Neural progenitor cell (in vitro differentiated cells): ENCODE data around the gene EXOC4. TPM values are rescaled to one million over a fixed set of nuclear protein-coding genes. Genes with fewer than 3 reads are reported as not detected.

Experiments
- DNase-seq: peaks from one replicate; pipeline ENCODE4 v3.0.0-alpha.2; 2016; ENCODE audit warnings: low spot score
- H2AFZ ChIP-seq: fragments of 200-600 bp; sonication (generic); replicated peaks from 2 replicates; pipeline ENCODE4 v1.6.1; 2016; ENCODE audit warnings: antibody characterized with exemption
- H3F3A ChIP-seq: fragments of 200-600 bp; sonication (generic); 2 replicates; pipeline ENCODE4 v1.6.1; 2016; ENCODE audit warnings: antibody characterized with exemption, low read depth
- H3K27ac ChIP-seq: fragments of 200-600 bp; sonication (generic); 2 replicates; pipeline ENCODE4 v1.5.1; 2016; ENCODE audit warnings: mild to moderate bottlenecking
- H3K27me3 ChIP-seq: fragments of 200-600 bp; sonication (generic); 2 replicates; pipeline ENCODE4 v1.6.1; 2016; ENCODE audit warnings: mild to moderate bottlenecking, moderate library complexity
- H3K36me3 ChIP-seq: fragments of 200-600 bp; sonication (generic); 2 replicates; pipeline ENCODE4 v1.5.1; 2016
- H3K4me1 ChIP-seq: fragments of 200-600 bp; sonication (generic); 2 replicates; pipeline ENCODE4 v1.6.1; 2016; ENCODE audit warnings: mixed run types
- H3K4me2 ChIP-seq: fragments of 200-600 bp; sonication (generic); 2 replicates; pipeline ENCODE4 v1.6.1; 2016
- H3K4me3 ChIP-seq: fragments of 200-600 bp; sonication (generic); 2 replicates; pipeline ENCODE4 v1.5.1; 2016
- H3K79me2 ChIP-seq: fragments of 200-600 bp; sonication (generic); 2 replicates; pipeline ENCODE4 v1.6.1; 2016; ENCODE audit warnings: low read depth
- H3K9ac ChIP-seq: fragments of 200-600 bp; sonication (generic); 2 replicates; pipeline ENCODE4 v1.6.1; 2016
- H3K9me3 ChIP-seq: fragments of 200-600 bp; sonication (generic); 2 replicates; pipeline ENCODE4 v1.5.1; 2016; ENCODE audit warnings: low read depth
- H4K20me1 ChIP-seq: fragments of 200-600 bp; sonication (generic); 2 replicates; pipeline ENCODE4 v1.6.1; 2016; ENCODE audit warnings: low read depth
- H3K27ac Mint-ChIP-seq: 3 replicates; pipeline ENCODE4 v1.8.0; 2021; ENCODE audit warnings: mixed read lengths
- H3K27me3 Mint-ChIP-seq: 2 replicates; pipeline ENCODE4 v1.8.0; 2022; ENCODE audit warnings: low read depth, mild to moderate bottlenecking, inconsistent platforms, moderate library complexity, mixed read lengths; ENCODE audit not compliant: insufficient read depth
- H3K36me3 Mint-ChIP-seq: 3 replicates; pipeline ENCODE4 v1.8.0; 2021; ENCODE audit warnings: mixed read lengths
- H3K4me1 Mint-ChIP-seq: 3 replicates; pipeline ENCODE4 v1.8.0; 2021; ENCODE audit warnings: mixed read lengths
- H3K4me3 Mint-ChIP-seq: 3 replicates; pipeline ENCODE4 v1.8.0; 2021; ENCODE audit warnings: mild to moderate bottlenecking, moderate library complexity, mixed read lengths
- H3K9me3 Mint-ChIP-seq: 3 replicates; pipeline ENCODE4 v1.8.0; 2020; ENCODE audit warnings: mixed read lengths
- CTCF ChIP-seq: fragments of 200-600 bp; sonication (generic); IDR thresholded peaks from 2 replicates; pipeline ENCODE4 v1.5.1; 2017; ENCODE audit warnings: antibody characterized with exemption, mild to moderate bottlenecking
- EZH2 ChIP-seq: fragments of 200-600 bp; sonication (generic); IDR thresholded peaks from 2 replicates; pipeline ENCODE4 v1.6.1; 2017; ENCODE audit warnings: antibody characterized with exemption, mild to moderate bottlenecking, moderate library complexity
- EZH2phosphoT487 ChIP-seq: fragments of 200-600 bp; sonication (generic); IDR thresholded peaks from 2 replicates; pipeline ENCODE4 v1.6.1; 2017; ENCODE audit warnings: antibody characterized with exemption
- total RNA-seq: library from RNA; depleted of rRNA; stranded (reverse); fragments of >200 nt; gene quantifications from 2 replicates; pipeline ENCODE4 v1.2.3, GENCODE V29; 2015; ENCODE audit warnings: low replicate concordance

The EXOC4 gene
- total RNA-seq, 1 donor from 2014 or later, result 129 TPM

DNA sequence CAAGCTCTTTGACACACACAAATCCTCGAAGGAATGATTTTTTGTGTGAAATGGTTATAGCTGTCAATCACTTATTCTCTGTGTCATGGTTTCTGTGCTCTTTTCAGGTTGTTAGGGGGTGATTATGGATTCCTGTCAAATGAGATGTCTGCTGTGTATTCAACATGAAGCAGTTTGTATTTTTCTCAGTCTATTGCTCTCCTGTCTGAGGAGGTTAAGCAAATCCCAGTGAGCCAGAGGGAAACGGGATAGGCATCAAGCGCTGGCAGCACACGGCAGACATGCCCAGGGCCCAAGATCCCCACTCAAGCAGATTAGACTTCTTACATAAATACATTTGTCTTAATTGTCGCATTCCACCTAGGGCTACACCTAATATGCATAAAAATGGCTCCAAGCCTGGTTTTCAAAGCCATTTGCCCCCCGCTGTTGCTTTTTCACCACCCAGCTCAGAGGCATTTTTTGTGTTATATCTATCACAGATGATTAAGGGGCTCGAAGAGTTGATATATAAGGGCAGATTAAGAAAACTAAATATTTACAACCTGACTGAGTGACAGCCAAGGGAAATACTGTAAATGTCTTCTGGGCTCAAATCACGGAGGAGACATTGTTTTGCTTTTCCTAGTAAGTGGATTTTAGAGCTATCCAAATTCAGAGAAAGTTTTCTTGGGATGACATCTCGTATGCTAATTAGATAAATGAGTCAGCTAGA is 681.5 kb downstream of the EXOC4 start:
- no peak overlapping the region for H3K9ac ChIP-seq
- H3K79me2 ChIP-seq, result no peaks in the 10 kb centered on the region
- Mint-ChIP-seq H3K4me1 (peaks cover 23% of the 10 kb centered on the region), H3K27me3 (peaks cover 4% of the 10 kb centered on the region), H3K27ac (peak overlapping the region; percentile 55), H3K4me3 (no peak overlapping the region), H3K9me3 (no peaks in the 10 kb centered on the region), H3K36me3 (peaks cover 6% of the 10 kb centered on the region)
- peak; percentile 29 for DNase-seq
- H3F3A ChIP-seq, result no peaks in the 10 kb centered on the region
- H3K4me1 ChIP-seq, result peaks cover 7% of the 10 kb centered on the region
- H3K36me3 ChIP-seq, result no peaks in the 10 kb centered on the region
- no peak for TF ChIP-seq CTCF
- TF ChIP-seq EZH2, result no peak
- no peak for TF ChIP-seq EZH2phosphoT487
- no peaks in the 10 kb centered on the region for H3K9me3 ChIP-seq
- H4K20me1 ChIP-seq, result no peaks in the 10 kb centered on the region
- no peak overlapping the region for H2AFZ ChIP-seq
- no peak overlapping the region for H3K27ac ChIP-seq
- no peak overlapping the region for H3K4me2 ChIP-seq
- H3K27me3 ChIP-seq, result no peaks in the 10 kb centered on the region
- no peak overlapping the region for H3K4me3 ChIP-seq

DNA sequence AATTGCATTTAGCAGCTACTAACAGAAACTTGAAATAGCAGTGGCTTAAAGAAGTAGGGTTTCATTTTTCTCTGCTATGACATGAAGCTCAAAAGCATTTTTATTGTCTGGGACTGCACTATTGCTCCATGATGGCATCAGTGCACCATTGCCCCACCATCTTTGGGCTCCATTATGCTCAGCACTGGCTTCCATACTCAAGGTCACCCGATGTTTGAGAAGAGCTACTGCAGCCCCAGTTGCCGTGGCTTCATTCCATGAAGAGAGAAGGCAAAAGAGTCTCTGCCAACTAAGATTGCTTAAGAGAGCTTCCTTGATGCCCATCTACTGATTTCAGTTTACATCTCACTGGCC is 682.1 kb downstream of the EXOC4 start:
- Mint-ChIP-seq H3K9me3 (no peaks in the 10 kb centered on the region), H3K27ac (no peak overlapping the region), H3K4me1 (peaks cover 23% of the 10 kb centered on the region), H3K36me3 (peaks cover 6% of the 10 kb centered on the region), H3K4me3 (no peak overlapping the region), H3K27me3 (peaks cover 4% of the 10 kb centered on the region)
- Histone ChIP-seq H3K27ac (no peak overlapping the region), H3K9ac (no peak overlapping the region), H3K4me2 (no peak overlapping the region), H3F3A (no peaks in the 10 kb centered on the region), H3K4me3 (no peak overlapping the region), H3K9me3 (no peaks in the 10 kb centered on the region), H3K4me1 (peaks cover 7% of the 10 kb centered on the region), H3K36me3 (no peaks in the 10 kb centered on the region), H2AFZ (no peak overlapping the region), H3K79me2 (no peaks in the 10 kb centered on the region), H3K27me3 (no peaks in the 10 kb centered on the region), H4K20me1 (no peaks in the 10 kb centered on the region)
- no peak for DNase-seq
- TF ChIP-seq EZH2 (no peak), EZH2phosphoT487 (no peak), CTCF (no peak)

- no peak for DNase-seq
- Mint-ChIP-seq H3K4me3 (no peak overlapping the region), H3K9me3 (no peaks in the 10 kb centered on the region), H3K27me3 (peaks cover 4% of the 10 kb centered on the region), H3K4me1 (peaks cover 28% of the 10 kb centered on the region), H3K27ac (no peak overlapping the region), H3K36me3 (peaks cover 6% of the 10 kb centered on the region)
- Histone ChIP-seq H2AFZ (no peak overlapping the region), H4K20me1 (no peaks in the 10 kb centered on the region), H3K4me3 (no peak overlapping the region), H3K9me3 (no peaks in the 10 kb centered on the region), H3K4me2 (no peak overlapping the region), H3K36me3 (no peaks in the 10 kb centered on the region), H3K9ac (no peak overlapping the region), H3K79me2 (no peaks in the 10 kb centered on the region), H3K4me1 (peaks cover 7% of the 10 kb centered on the region), H3K27me3 (no peaks in the 10 kb centered on the region), H3F3A (no peaks in the 10 kb centered on the region), H3K27ac (no peak overlapping the region)
- no peak for TF ChIP-seq CTCF
- no peak for TF ChIP-seq EZH2phosphoT487
- TF ChIP-seq EZH2, result no peak
Measured at GRCh38 chr7:133936074-133936473, 683.2 kb downstream of the EXOC4 start.
